SK-N-SH (cell line): ENCODE measurements around the gene NTRK2. TPM values are rescaled to one million over a fixed set of nuclear protein-coding genes. Genes with fewer than 3 reads are reported as not detected.

ENCODE experiments used
- CTCF ChIA-PET: fragments of 300-600, 350-600 bp; formaldehyde crosslinking; extraction: SDS; loops from one replicate; lab custom pipeline; 2021; lab: Yijun Ruan, JAX
- POLR2A ChIA-PET: fragments of 350-600 bp; sonication (Branson Sonifier 250); formaldehyde crosslinking; extraction: SDS; loops from one replicate; lab custom pipeline; 2020; ENCODE audit warnings: antibody characterized with exemption, inconsistent platforms; lab: Yijun Ruan, JAX
- DNase-seq: peaks from one replicate; pipeline ENCODE4 v3.0.0; 2012
- H2AFZ ChIP-seq: fragments of 200-600 bp; sonication (generic); 2 replicates; pipeline ENCODE4 v1.8.1; 2016; ENCODE audit warnings: antibody characterized with exemption, mild to moderate bottlenecking, low read depth
- H3F3A ChIP-seq: fragments of 200-600 bp; sonication (generic); replicated peaks from 2 replicates; pipeline ENCODE3; 2016; ENCODE audit warnings: antibody characterized with exemption, mild to moderate bottlenecking; ENCODE audit not compliant: insufficient read depth
- H3K27ac ChIP-seq, 2 experiments: fragments of 200-500 bp in 1 of 2; fragments of 200-600 bp in 1 of 2; sonication (Bioruptor generic) in 1 of 2; sonication (generic), shearing (Covaris generic) in 1 of 2; 2 replicates each; pipeline versions ENCODE4 v1.5.1 to v1.6.1; 2014 to 2016; ENCODE audit warnings: low read depth in 2 of 2, inconsistent platforms in 1 of 2, low read length in 1 of 2, mild to moderate bottlenecking in 1 of 2, mixed read lengths in 1 of 2
- H3K27me3 ChIP-seq: fragments of 200-600 bp; sonication (generic), shearing (Covaris generic); 2 replicates; pipeline ENCODE4 v1.6.1; 2016; ENCODE audit warnings: mixed run types; ENCODE audit not compliant: insufficient read depth
- H3K36me3 ChIP-seq, 2 experiments: fragments of 200-500 bp in 1 of 2; fragments of 200-600 bp in 1 of 2; sonication (Bioruptor generic) in 1 of 2; sonication (generic) in 1 of 2; replicated peaks in 1 of 2; 2 replicates each; pipeline versions ENCODE3 to v1.5.1; 2014 to 2016; ENCODE audit warnings: low read length in 1 of 2, mild to moderate bottlenecking in 1 of 2; ENCODE audit not compliant: insufficient read depth in 2 of 2, control insufficient read depth in 1 of 2
- H3K4me1 ChIP-seq, 2 experiments: fragments of 200-500 bp in 1 of 2; fragments of 200-600 bp in 1 of 2; sonication (Bioruptor generic) in 1 of 2; sonication (generic), shearing (Covaris generic) in 1 of 2; 2 replicates each; pipeline versions ENCODE4 v1.5.1 to v1.6.1; 2014 to 2016; ENCODE audit warnings: low read depth in 1 of 2, low read length in 1 of 2, mixed run types in 1 of 2; ENCODE audit not compliant: insufficient read depth in 2 of 2, control insufficient read depth in 1 of 2
- H3K4me2 ChIP-seq: fragments of 200-600 bp; sonication (generic), shearing (Covaris generic); 2 replicates; pipeline ENCODE4 v1.6.1; 2017; ENCODE audit warnings: mixed run types
- H3K4me3 ChIP-seq, 2 experiments: fragments of 200-500 bp in 1 of 2; fragments of 200-600 bp in 1 of 2; sonication (Bioruptor generic) in 1 of 2; sonication (generic), shearing (Covaris generic) in 1 of 2; 2 replicates each; pipeline versions ENCODE4 v1.5.1 to v1.8.1; 2014 to 2016; ENCODE audit warnings: low read depth in 2 of 2, inconsistent platforms in 1 of 2, low read length in 1 of 2, mild to moderate bottlenecking in 1 of 2, mixed read lengths in 1 of 2, moderate library complexity in 1 of 2
- H3K79me2 ChIP-seq: fragments of 200-600 bp; sonication (generic); 2 replicates; pipeline ENCODE4 v1.8.1; 2017; ENCODE audit warnings: mild to moderate bottlenecking; ENCODE audit not compliant: insufficient read depth
- H3K9ac ChIP-seq: fragments of 200-600 bp; sonication (generic); 2 replicates; pipeline ENCODE4 v1.6.1; 2017; ENCODE audit warnings: mixed run types
- H3K9me2 ChIP-seq: fragments of 200-600 bp; sonication (generic); 2 replicates; pipeline ENCODE4 v1.6.1; 2017; ENCODE audit warnings: mixed run types
- H3K9me3 ChIP-seq: fragments of 200-600 bp; sonication (generic); 2 replicates; pipeline ENCODE4 v1.6.1; 2017; ENCODE audit warnings: mixed run types, mild to moderate bottlenecking, moderate library complexity
- H4K20me1 ChIP-seq: fragments of 200-600 bp; sonication (generic); 2 replicates; pipeline ENCODE4 v1.6.1; 2017; ENCODE audit warnings: mild to moderate bottlenecking, mixed run types; ENCODE audit not compliant: insufficient read depth
- CHD2 ChIP-seq: fragments of 150-350 bp; IDR thresholded peaks from 2 replicates; pipeline ENCODE4 v1.6.1; 2018; ENCODE audit warnings: low read length; ENCODE audit not compliant: partially characterized antibody
- FOSL2 ChIP-seq: IDR thresholded peaks from 2 replicates; pipeline ENCODE4 v1.4.0; 2012; ENCODE audit warnings: low read depth, mild to moderate bottlenecking, moderate library complexity, borderline replicate concordance
- FOXM1 ChIP-seq: IDR thresholded peaks from 2 replicates; pipeline ENCODE4 v1.4.0; 2012; ENCODE audit warnings: low read depth, mild to moderate bottlenecking
- GABPA ChIP-seq: IDR thresholded peaks from 2 replicates; pipeline ENCODE4 v1.4.0; 2012; ENCODE audit warnings: low read depth, mild to moderate bottlenecking
- IRF3 ChIP-seq: fragments of 150-350 bp; IDR thresholded peaks from 2 replicates; pipeline ENCODE4 v1.6.1; 2016; ENCODE audit warnings: mild to moderate bottlenecking, low read depth, low read length
- MAX ChIP-seq: IDR thresholded peaks from 2 replicates; pipeline ENCODE4 v1.4.0; 2012; ENCODE audit warnings: low read depth
- MXI1 ChIP-seq: IDR thresholded peaks from 2 replicates; pipeline ENCODE4 v1.6.1; 2012; ENCODE audit warnings: mild to moderate bottlenecking, low read depth, low read length, improper control_type of control experiment
- NFIC ChIP-seq: IDR thresholded peaks from 2 replicates; pipeline ENCODE4 v1.4.0; 2012; ENCODE audit warnings: borderline replicate concordance
- PBX3 ChIP-seq: IDR thresholded peaks from 2 replicates; pipeline ENCODE4; 2012
- POLR2AphosphoS5 ChIP-seq: IDR thresholded peaks from 2 replicates; pipeline ENCODE4 v1.6.1; 2012; ENCODE audit warnings: low read depth, low read length
- RXRA ChIP-seq: IDR thresholded peaks from 2 replicates; pipeline ENCODE4 v1.4.0; 2012; ENCODE audit warnings: low read depth, mild to moderate bottlenecking, borderline replicate concordance
- TEAD4 ChIP-seq: IDR thresholded peaks from 2 replicates; pipeline ENCODE4 v1.4.0; 2012; ENCODE audit warnings: mild to moderate bottlenecking, borderline replicate concordance; ENCODE audit not compliant: insufficient read depth
- USF1 ChIP-seq: IDR thresholded peaks from 2 replicates; pipeline ENCODE4 v1.4.0; 2012; ENCODE audit warnings: low read depth, borderline replicate concordance
- USF2 ChIP-seq: fragments of 150-350 bp; IDR thresholded peaks from 2 replicates; pipeline ENCODE4 v1.6.1; 2017; ENCODE audit warnings: antibody characterized with exemption, low read length, low read depth, borderline replicate concordance
- YY1 ChIP-seq: IDR thresholded peaks from 2 replicates; pipeline ENCODE4 v1.4.0; 2012; ENCODE audit warnings: low read depth, mild to moderate bottlenecking
- ZBTB33 ChIP-seq: IDR thresholded peaks from 2 replicates; pipeline ENCODE4 v1.4.0; 2012; ENCODE audit warnings: low read depth, borderline replicate concordance
- WGBS: methylation state at CpG from one replicate; pipeline ENCODE4 v1.1.6; 2017; ENCODE audit warnings: low lambda C conversion rate; 5-methylcytosine and 5-hydroxymethylcytosine counted together
- polyA plus RNA-seq, 3 experiments: library from polyadenylated mRNA; depleted of rRNA; stranded (reverse); fragments of >200 nt; gene quantifications; 2 replicates each; pipeline ENCODE4 v1.2.3, GENCODE V29; 2012

NTRK2 gene
- polyA plus RNA-seq, 1 of the 3 experiments (the other 2 are of a cell fraction) = 0.05 TPM

- Histone ChIP-seq H3K4me2 (no peak overlapping the region), H3K4me3 (no peak overlapping the region), H3K79me2 (no peaks in the 10 kb centered on the region), H4K20me1 (no peaks in the 10 kb centered on the region), H3K9me3 (no peaks in the 10 kb centered on the region), H3K27ac (no peak overlapping the region), H3K27me3 (no peaks in the 10 kb centered on the region), H3K4me1 (peaks cover 0 to 2% of the 10 kb centered on the region in 2 experiments; a peak in 1 of 4 replicates), H3K36me3 (no peaks in the 10 kb centered on the region), H3K9ac (no peak overlapping the region), H3K9me2 (no peaks in the 10 kb centered on the region), H3F3A (no peaks in the 10 kb centered on the region), H2AFZ (no peak overlapping the region)
- TF ChIP-seq IRF3 (no peak), GABPA (no peak), PBX3 (no peak), FOSL2 (no peak), ZBTB33 (no peak), RXRA (no peak)
- ChIA-PET POLR2A (no interaction called here), CTCF (no interaction called here)
- DNase-seq = no peak
- WGBS = 40% methylated on average over 5 of the region's 5 CpGs
Measured at GRCh38 chr9:84807431-84807830, 137.9 kb downstream of the NTRK2 start.

- ChIA-PET POLR2A (no interaction called here), CTCF (no interaction called here)
- Histone ChIP-seq H3K9ac (no peak overlapping the region), H3K4me2 (no peak overlapping the region), H3K4me3 (no peak overlapping the region), H4K20me1 (no peaks in the 10 kb centered on the region), H3K79me2 (no peaks in the 10 kb centered on the region), H3F3A (no peaks in the 10 kb centered on the region), H3K27me3 (peaks cover under 1% of the 10 kb centered on the region; the same call in 1 of the 2 replicates), H3K9me3 (no peaks in the 10 kb centered on the region), H2AFZ (no peak overlapping the region)
- 57% methylated on average over 4 of the region's 4 CpGs for WGBS
- no peak for DNase-seq
- TF ChIP-seq TEAD4 (no peak), NFIC (no peak), CHD2 (no peak), MXI1 (no peak), YY1 (no peak), ZBTB33 (no peak), GABPA (no peak), POLR2AphosphoS5 (no peak), IRF3 (no peak), MAX (no peak), USF2 (no peak), FOXM1 (no peak), USF1 (no peak)
- TF ChIP-seq, all 33 proteins: peak for 0
- Histone ChIP-seq H3K36me3 (no peaks in the 10 kb centered on the region), H3K4me1 (peaks cover 0 to 2% of the 10 kb centered on the region in 2 experiments; a peak in 1 of 4 replicates), H3K9me2 (no peaks in the 10 kb centered on the region), H3K27ac (no peak overlapping the region)
Measured at GRCh38 chr9:84807870-84808390, 138.4 kb downstream of the NTRK2 start.
